HG02840 (cell line): ENCODE data around the gene NARS2.
"Not testable (repeated sequence)": the region's sequence is repeated elsewhere in the genome, so short reads cannot be mapped to it uniquely, and the experiment has no call there.

ENCODE experiments used
- ATAC-seq: cut with Tn5 transposase; IDR thresholded peaks from one replicate; pipeline ENCODE4 v1.9.1; 2021; ENCODE audit warnings: mild to moderate bottlenecking, moderate library complexity, moderate number of reproducible peaks; ENCODE audit not compliant: unreplicated experiment, low FRiP score

The NARS2 gene

GRCh38 chr11:78574386-78575381, at the start of gene NARS2:
Gene NARS2 (minus strand): TSS chr11:78574864. CDS start chr11:78574488, 376 bp downstream.
- peak; percentile 97 for ATAC-seq

GRCh38 chr11:78622666-78623065, 48.0 kb upstream of the NARS2 start:
- no peak for ATAC-seq

GRCh38 chr11:78620159-78620558, 45.5 kb upstream of the NARS2 start:
- ATAC-seq: no peak

GRCh38 chr11:78615724-78616123, 41.1 kb upstream of the NARS2 start:
- no peak for ATAC-seq

- ATAC-seq: no peak
These were observed 38.7 kb upstream of the NARS2 start for GRCh38 chr11:78613378-78613813.

- ATAC-seq: no peak
These were observed 38.2 kb upstream of the NARS2 start for GRCh38 chr11:78612721-78613377.

- not testable (repeated sequence) for ATAC-seq
These were observed 34.7 kb upstream of the NARS2 start for GRCh38 chr11:78609321-78609720.

- no peak for ATAC-seq
These were observed 33.0 kb upstream of the NARS2 start for GRCh38 chr11:78607696-78608095.

- no peak for ATAC-seq
These were observed 32.0 kb upstream of the NARS2 start for GRCh38 chr11:78606667-78607066.

- no peak for ATAC-seq
These were observed 30.6 kb upstream of the NARS2 start for GRCh38 chr11:78605296-78605695.

- ATAC-seq: no peak
These were observed 29.1 kb upstream of the NARS2 start for GRCh38 chr11:78603792-78604191.

- ATAC-seq: not testable (repeated sequence)
These were observed 28.1 kb upstream of the NARS2 start for GRCh38 chr11:78602771-78603170.

GRCh38 chr11:78601066-78601465, 26.4 kb upstream of the NARS2 start:
- ATAC-seq: not testable (repeated sequence)

GRCh38 chr11:78597579-78597978, 22.9 kb upstream of the NARS2 start:
- not testable (repeated sequence) for ATAC-seq

GRCh38 chr11:78595436-78596130, 20.9 kb upstream of the NARS2 start:
- ATAC-seq: no peak

- no peak for ATAC-seq
These were observed 20.1 kb upstream of the NARS2 start for GRCh38 chr11:78594814-78595213.

- ATAC-seq: no peak
These were observed 13.9 kb upstream of the NARS2 start for GRCh38 chr11:78588517-78588916.

GRCh38 chr11:78587446-78587845, 12.8 kb upstream of the NARS2 start:
- ATAC-seq: no peak

- no peak for ATAC-seq
These were observed 11.9 kb upstream of the NARS2 start for GRCh38 chr11:78586452-78587046.

GRCh38 chr11:78583889-78584288, 9.2 kb upstream of the NARS2 start:
- no peak for ATAC-seq
